ENCODE measurements around the gene AIFM3. TPM values are rescaled to one million over a fixed set of nuclear protein-coding genes. Genes with fewer than 3 reads are reported as not detected.

Gene AIFM3
- total RNA-seq, 4 donors from 2014 or later, result 0.11 to 2.0 (median 0.80) TPM

DNA sequence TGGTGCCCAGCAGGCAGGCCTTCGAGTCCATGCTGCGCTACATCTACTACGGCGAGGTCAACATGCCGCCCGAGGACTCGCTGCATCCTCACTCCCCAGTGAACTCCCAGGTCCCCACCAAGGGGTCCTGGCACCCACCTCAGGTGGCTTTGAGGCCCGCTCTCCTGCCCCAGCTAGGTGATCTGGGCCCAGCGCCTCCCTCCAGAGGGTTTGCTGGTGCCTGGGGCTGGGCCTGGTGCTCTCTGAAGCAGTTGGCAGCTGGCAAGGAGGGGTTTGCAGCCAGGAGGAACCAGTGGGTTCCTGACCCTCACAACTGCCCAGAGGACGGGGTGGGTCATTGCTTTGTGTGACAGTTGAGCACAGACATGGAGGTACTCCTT lies 29.0 kb downstream of the AIFM3 start:
- no peaks in the 10 kb centered on the region for H3K9me3 ChIP-seq
- intact Hi-C loops (cut with DNase I), result no loop called here
- 94% methylated on average over 6 of the region's 10 CpGs; no CpG with 5 or more reads in 1 of the 2 donors for WGBS, 2 donors
- TF ChIP-seq POLR2A (IDR thresholded peaks at IDR 0.05) (no peak), CTCF (IDR thresholded peaks at IDR 0.05) (no peak)
- H3K36me3 ChIP-seq, result peaks cover 27 to 32% of the 10 kb centered on the region in 2 donors
- no peak overlapping the region for H3K4me3 ChIP-seq (replicated peaks in 1 of 3)
- H3K27ac ChIP-seq, result no peak overlapping the region
- peaks cover 7 to 16% of the 10 kb centered on the region in 2 donors for H3K4me1 ChIP-seq
- no peaks in the 10 kb centered on the region for H3K27me3 ChIP-seq
- no peak for DNase-seq

- Histone ChIP-seq H3K27ac (no peak overlapping the region), H3K36me3 (peaks cover 21 to 30% of the 10 kb centered on the region in 2 donors), H3K9me3 (no peaks in the 10 kb centered on the region), H3K27me3 (no peaks in the 10 kb centered on the region), H3K4me1 (peaks cover 11 to 19% of the 10 kb centered on the region in 2 donors), H3K4me3 (replicated peaks in 1 of 3) (no peak overlapping the region)
- WGBS, 2 donors, result 87 to 89% methylated on average over 17 to 21 of the region's 27 CpGs
- TF ChIP-seq CTCF (IDR thresholded peaks at IDR 0.05), result no peak
- no peak for TF ChIP-seq POLR2A (IDR thresholded peaks at IDR 0.05)
- DNase-seq, result no peak
- intact Hi-C loops (cut with DNase I), result no loop called here
These were observed 29.8 kb downstream of the AIFM3 start for GRCh38 chr22:20996598-20997535.

- H3K27me3 ChIP-seq, result no peaks in the 10 kb centered on the region
- no peak for TF ChIP-seq CTCF (IDR thresholded peaks at IDR 0.05)
- peak in 1 of 2 donors; percentile 5 for TF ChIP-seq POLR2A (IDR thresholded peaks at IDR 0.05)
- intact Hi-C loops (cut with DNase I), result no loop called here
- peaks cover 12 to 20% of the 10 kb centered on the region in 2 donors for H3K4me1 ChIP-seq
- no peaks in the 10 kb centered on the region for H3K9me3 ChIP-seq
- peaks cover 12 to 22% of the 10 kb centered on the region in 2 donors for H3K36me3 ChIP-seq
- H3K27ac ChIP-seq, result no peak overlapping the region
- DNase-seq, result no peak
- H3K4me3 ChIP-seq (replicated peaks in 1 of 3), result no peak overlapping the region
- WGBS, 2 donors, result 84 to 95% methylated on average over 5 to 6 of the region's 13 CpGs
These were observed 30.6 kb downstream of the AIFM3 start for GRCh38 chr22:20997536-20998257.

- Histone ChIP-seq H3K27ac (no peak overlapping the region), H3K36me3 (peaks cover 11 to 14% of the 10 kb centered on the region in 2 donors), H3K4me3 (replicated peaks in 1 of 3) (no peak overlapping the region), H3K4me1 (peaks cover 18 to 27% of the 10 kb centered on the region in 2 donors), H3K9me3 (no peaks in the 10 kb centered on the region), H3K27me3 (no peaks in the 10 kb centered on the region)
- TF ChIP-seq CTCF (IDR thresholded peaks at IDR 0.05) (no peak), POLR2A (IDR thresholded peaks at IDR 0.05) (no peak)
- 59 to 71% methylated on average over 6 of the region's 7 CpGs for WGBS, 2 donors
- DNase-seq, result no peak
- intact Hi-C loops (cut with DNase I), result no loop called here
These were observed 31.6 kb downstream of the AIFM3 start for GRCh38 chr22:20998411-20999336.

All from thyroid gland (tissue), 4 donors.